HG03097 (cell line): ENCODE results near the gene NSD1.
"Not testable (repeated sequence)": the region's sequence is repeated elsewhere in the genome, so short reads cannot be mapped to it uniquely, and the experiment has no call there.

ENCODE experiments used
- ATAC-seq: cut with Tn5 transposase; IDR thresholded peaks from one replicate; pipeline ENCODE4 v1.9.1; 2021; ENCODE audit not compliant: unreplicated experiment, low FRiP score

Gene NSD1

GRCh38 chr5:177163500-177163899, 29.9 kb downstream of the NSD1 start:
- no peak for ATAC-seq

- no peak for ATAC-seq
Observed at GRCh38 chr5:177169271-177169670, 35.7 kb downstream of the NSD1 start.

GRCh38 chr5:177171961-177172360, 38.4 kb downstream of the NSD1 start:
- no peak for ATAC-seq

GRCh38 chr5:177175336-177175735, 41.8 kb downstream of the NSD1 start:
- no peak for ATAC-seq

GRCh38 chr5:177176175-177176711, 42.7 kb downstream of the NSD1 start:
- no peak for ATAC-seq

GRCh38 chr5:177177847-177178437, 44.4 kb downstream of the NSD1 start:
- not testable (repeated sequence) for ATAC-seq

- ATAC-seq, result no peak
Observed at GRCh38 chr5:177178733-177179304, 45.2 kb downstream of the NSD1 start.

GRCh38 chr5:177179431-177179830, 45.9 kb downstream of the NSD1 start:
- ATAC-seq, result no peak

GRCh38 chr5:177183142-177183541, 49.6 kb downstream of the NSD1 start:
- ATAC-seq, result no peak

- ATAC-seq, result no peak
Observed at GRCh38 chr5:177183766-177184360, 50.3 kb downstream of the NSD1 start.

GRCh38 chr5:177185993-177186392, 52.4 kb downstream of the NSD1 start:
- no peak for ATAC-seq

- ATAC-seq, result no peak
Observed at GRCh38 chr5:177186645-177187044, 53.1 kb downstream of the NSD1 start.

GRCh38 chr5:177188775-177189174, 55.2 kb downstream of the NSD1 start:
- ATAC-seq, result no peak

- ATAC-seq, result no peak
Observed at GRCh38 chr5:177189416-177189815, 55.8 kb downstream of the NSD1 start.

GRCh38 chr5:177189965-177190364, 56.4 kb downstream of the NSD1 start:
- ATAC-seq, result no peak

- no peak for ATAC-seq
Observed at GRCh38 chr5:177194268-177194667, 60.7 kb downstream of the NSD1 start.

GRCh38 chr5:177195307-177195952, 61.9 kb downstream of the NSD1 start:
- ATAC-seq, result no peak

GRCh38 chr5:177198738-177199137, 65.2 kb downstream of the NSD1 start:
- no peak for ATAC-seq

GRCh38 chr5:177204281-177204680, 70.7 kb downstream of the NSD1 start:
- ATAC-seq, result no peak

GRCh38 chr5:177209610-177210009, 76.0 kb downstream of the NSD1 start:
- ATAC-seq, result no peak

GRCh38 chr5:177212242-177212641, 78.7 kb downstream of the NSD1 start:
- no peak for ATAC-seq

- ATAC-seq, result no peak
Observed at GRCh38 chr5:177220576-177220975, 87.0 kb downstream of the NSD1 start.
